Stomach (tissue), 4 donors: Measurements from ENCODE around the gene P2RY11.

ENCODE experiments used
- POLR2A ChIP-seq, 4 donors: fragments of 450-650 bp; IDR thresholded peaks; one replicate each; pipeline ENCODE4 v1.6.1; 2016; ENCODE audit warnings: antibody characterized with exemption in 4 of 4, control low read depth in 2 of 4, mild to moderate bottlenecking in 1 of 4, moderate library complexity in 1 of 4
- TF ChIP-seq, protein P1 (sequence below), 7 experiments: fragments of 450-650 bp in 4 of 7; fragments of 200-600 bp in 3 of 7; sonication (generic) in 3 of 7; IDR thresholded peaks; one replicate each; pipeline ENCODE4 v1.5.1; 2016 to 2019; ENCODE audit warnings: antibody characterized with exemption in 7 of 7, control low read depth in 2 of 7, mild to moderate bottlenecking in 1 of 7

DNA sequence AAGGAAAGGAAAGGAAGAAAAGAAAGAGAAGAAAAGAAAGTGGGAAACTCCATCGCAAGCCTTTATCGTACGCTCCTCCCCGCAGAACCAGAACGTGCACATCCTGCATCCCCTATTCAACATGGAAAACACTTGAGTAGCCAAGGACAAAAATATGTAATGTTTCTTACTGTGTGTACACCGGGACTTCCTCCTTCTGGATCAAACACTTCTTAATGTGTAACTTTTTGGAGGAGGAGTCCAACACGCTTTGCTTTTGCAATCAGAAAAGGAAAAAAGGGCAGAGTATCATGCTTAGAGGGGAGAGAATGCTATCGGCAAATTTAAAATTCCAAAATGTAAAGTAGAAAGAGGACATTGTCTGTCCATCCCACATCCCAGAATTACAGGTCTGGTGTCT, 33.2 kb upstream of the P2RY11 start:
- TF ChIP-seq, protein P1, sequence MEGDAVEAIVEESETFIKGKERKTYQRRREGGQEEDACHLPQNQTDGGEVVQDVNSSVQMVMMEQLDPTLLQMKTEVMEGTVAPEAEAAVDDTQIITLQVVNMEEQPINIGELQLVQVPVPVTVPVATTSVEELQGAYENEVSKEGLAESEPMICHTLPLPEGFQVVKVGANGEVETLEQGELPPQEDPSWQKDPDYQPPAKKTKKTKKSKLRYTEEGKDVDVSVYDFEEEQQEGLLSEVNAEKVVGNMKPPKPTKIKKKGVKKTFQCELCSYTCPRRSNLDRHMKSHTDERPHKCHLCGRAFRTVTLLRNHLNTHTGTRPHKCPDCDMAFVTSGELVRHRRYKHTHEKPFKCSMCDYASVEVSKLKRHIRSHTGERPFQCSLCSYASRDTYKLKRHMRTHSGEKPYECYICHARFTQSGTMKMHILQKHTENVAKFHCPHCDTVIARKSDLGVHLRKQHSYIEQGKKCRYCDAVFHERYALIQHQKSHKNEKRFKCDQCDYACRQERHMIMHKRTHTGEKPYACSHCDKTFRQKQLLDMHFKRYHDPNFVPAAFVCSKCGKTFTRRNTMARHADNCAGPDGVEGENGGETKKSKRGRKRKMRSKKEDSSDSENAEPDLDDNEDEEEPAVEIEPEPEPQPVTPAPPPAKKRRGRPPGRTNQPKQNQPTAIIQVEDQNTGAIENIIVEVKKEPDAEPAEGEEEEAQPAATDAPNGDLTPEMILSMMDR (IDR thresholded peaks at IDR 0.05) = no peak
- TF ChIP-seq POLR2A (IDR thresholded peaks at IDR 0.05) = no peak
